Thyroid gland (tissue), 4 donors: ENCODE measurements around the gene GLIPR1L2. TPM values are rescaled to one million over a fixed set of nuclear protein-coding genes. Genes with fewer than 3 reads are reported as not detected.

Experiments
- DNase-seq, 2 donors: peaks; one replicate each; pipeline ENCODE4 v3.0.0-alpha.2; 2019
- H3K27ac ChIP-seq, 3 donors: fragments of 200-600 bp; sonication (generic); 1 replicate in 2 of 3; 2 replicates in 1 of 3; pipeline ENCODE4 v1.5.1; 2016 to 2019; ENCODE audit warnings: mild to moderate bottlenecking in 1 of 3, moderate library complexity in 1 of 3
- H3K27me3 ChIP-seq: fragments of 200-600 bp; sonication (generic); one replicate; pipeline ENCODE4 v1.5.1; 2019
- H3K36me3 ChIP-seq, 2 donors: fragments of 200-600 bp; sonication (generic); one replicate each; pipeline ENCODE4 v1.5.1; 2016 to 2019
- H3K4me1 ChIP-seq, 2 donors: fragments of 200-600 bp; sonication (generic); one replicate each; pipeline ENCODE4 v1.5.1; 2017 to 2019
- H3K4me3 ChIP-seq, 3 donors: fragments of 200-600 bp; sonication (generic); replicated peaks in 1 of 3; 1 replicate in 2 of 3; 2 replicates in 1 of 3; pipeline ENCODE4 v1.5.1; 2016; ENCODE audit warnings: mild to moderate bottlenecking in 1 of 3
- H3K9me3 ChIP-seq: fragments of 200-600 bp; sonication (generic); one replicate; pipeline ENCODE4 v1.5.1; 2017
- POLR2A ChIP-seq, 2 donors: fragments of 450-650 bp; IDR thresholded peaks; one replicate each; pipeline ENCODE4 v1.6.1; 2017; ENCODE audit warnings: antibody characterized with exemption in 2 of 2, mild to moderate bottlenecking in 2 of 2, moderate library complexity in 1 of 2
- WGBS, 2 donors: methylation state at CpG; one replicate each; pipeline ENCODE4 v1.1.5; 2017; 5-methylcytosine and 5-hydroxymethylcytosine counted together
- intact Hi-C: fragments of 100-400 bp; cut with DNase I; formaldehyde crosslinking; loops from one replicate; pipeline ENCODE4 v1.15.1; 2023
- total RNA-seq, 4 donors: library from RNA; depleted of rRNA; stranded (reverse); fragments of >200 nt; gene quantifications; one replicate each; pipeline ENCODE4 v1.2.3, GENCODE V29; 2016
- TF ChIP-seq, protein P1 (sequence below), 6 experiments: fragments of 200-600 bp in 3 of 6; fragments of 450-650 bp in 3 of 6; sonication (generic) in 3 of 6; IDR thresholded peaks; one replicate each; pipeline ENCODE4 v1.5.1; 2016 to 2019; ENCODE audit warnings: antibody characterized with exemption in 6 of 6, mild to moderate bottlenecking in 2 of 6, inconsistent platforms in 1 of 6, moderate library complexity in 1 of 6

Gene GLIPR1L2
- total RNA-seq, 4 donors from 2014 or later: 0.38 to 6.5 (median 2.2) TPM

DNA sequence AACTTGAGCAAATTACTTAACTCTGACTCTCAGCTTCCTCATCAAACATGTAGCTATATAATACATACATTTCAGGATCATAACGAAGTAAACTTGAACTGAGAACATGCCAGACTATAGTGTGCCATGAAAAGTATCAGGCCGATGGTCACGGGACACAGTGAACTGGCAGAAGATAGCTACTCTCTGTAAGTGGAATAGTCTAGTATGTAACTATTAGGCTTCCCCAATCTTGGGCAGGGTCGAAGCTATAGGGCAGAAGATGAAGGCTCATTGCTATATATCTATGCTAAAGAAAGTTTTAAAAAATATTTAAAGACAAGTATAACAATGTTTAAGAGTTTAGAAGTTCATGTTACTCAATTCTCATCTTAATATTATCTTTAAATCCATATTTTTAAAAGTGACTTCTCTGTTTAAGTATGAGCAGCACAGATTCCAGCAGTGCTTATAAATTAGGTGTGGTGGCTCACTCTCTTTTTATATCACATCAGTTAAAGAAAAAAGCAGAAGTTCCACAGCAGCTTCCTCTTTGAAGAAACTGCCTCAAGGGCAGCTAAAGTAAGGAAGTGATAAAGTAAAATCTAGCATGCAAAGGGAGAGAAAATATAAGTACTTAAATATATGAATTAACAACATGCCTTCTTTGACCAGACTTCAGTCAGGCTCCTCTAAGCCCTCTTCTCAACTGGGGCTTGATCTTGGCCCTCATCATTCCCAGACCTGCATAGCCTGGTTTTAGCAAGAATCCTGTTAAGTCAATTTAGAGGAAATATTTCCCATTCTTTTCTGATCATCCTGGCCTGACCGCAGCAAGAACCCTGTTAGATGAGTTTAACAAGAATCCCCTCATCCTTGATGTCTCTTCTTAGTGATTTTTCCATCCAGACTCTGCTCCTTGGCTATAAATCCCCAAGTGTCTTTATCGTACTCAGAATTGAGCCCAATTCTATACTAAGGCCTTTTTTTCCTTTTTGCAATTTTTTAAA is 81.3 kb downstream of the GLIPR1L2 start:
- Histone ChIP-seq H3K27ac (no peak overlapping the region), H3K4me3 (no peak overlapping the region), H3K27me3 (no peaks in the 10 kb centered on the region), H3K36me3 (no peaks in the 10 kb centered on the region), H3K9me3 (no peaks in the 10 kb centered on the region), H3K4me1 (no peaks in the 10 kb centered on the region)
- DNase-seq: no peak
- WGBS, 2 donors: 88 to 90% methylated on average over 6 of the region's 6 CpGs
- intact Hi-C loops: no loop called here
- TF ChIP-seq, protein P1, sequence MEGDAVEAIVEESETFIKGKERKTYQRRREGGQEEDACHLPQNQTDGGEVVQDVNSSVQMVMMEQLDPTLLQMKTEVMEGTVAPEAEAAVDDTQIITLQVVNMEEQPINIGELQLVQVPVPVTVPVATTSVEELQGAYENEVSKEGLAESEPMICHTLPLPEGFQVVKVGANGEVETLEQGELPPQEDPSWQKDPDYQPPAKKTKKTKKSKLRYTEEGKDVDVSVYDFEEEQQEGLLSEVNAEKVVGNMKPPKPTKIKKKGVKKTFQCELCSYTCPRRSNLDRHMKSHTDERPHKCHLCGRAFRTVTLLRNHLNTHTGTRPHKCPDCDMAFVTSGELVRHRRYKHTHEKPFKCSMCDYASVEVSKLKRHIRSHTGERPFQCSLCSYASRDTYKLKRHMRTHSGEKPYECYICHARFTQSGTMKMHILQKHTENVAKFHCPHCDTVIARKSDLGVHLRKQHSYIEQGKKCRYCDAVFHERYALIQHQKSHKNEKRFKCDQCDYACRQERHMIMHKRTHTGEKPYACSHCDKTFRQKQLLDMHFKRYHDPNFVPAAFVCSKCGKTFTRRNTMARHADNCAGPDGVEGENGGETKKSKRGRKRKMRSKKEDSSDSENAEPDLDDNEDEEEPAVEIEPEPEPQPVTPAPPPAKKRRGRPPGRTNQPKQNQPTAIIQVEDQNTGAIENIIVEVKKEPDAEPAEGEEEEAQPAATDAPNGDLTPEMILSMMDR (IDR thresholded peaks at IDR 0.05): no peak
- TF ChIP-seq POLR2A (IDR thresholded peaks at IDR 0.05): no peak

DNA sequence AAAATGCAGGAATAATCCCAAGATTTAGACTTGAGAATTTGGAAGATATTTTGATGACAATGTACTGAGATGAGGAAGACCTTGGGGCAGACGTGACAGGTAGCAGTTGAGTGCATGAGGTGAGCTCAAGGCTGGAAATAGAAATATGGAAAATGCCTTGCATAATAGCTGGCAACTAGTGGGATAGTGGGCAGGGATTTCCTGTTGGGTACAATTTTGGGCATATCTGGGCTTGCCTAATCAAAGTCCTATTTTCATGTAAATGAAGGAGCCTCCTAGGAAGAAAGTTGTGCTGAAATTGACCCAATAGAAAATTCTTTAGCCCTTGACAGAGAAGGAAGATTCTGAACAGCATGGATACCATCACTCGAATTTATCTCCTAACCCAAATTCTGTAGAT is 83.2 kb downstream of the GLIPR1L2 start:
- 73 to 81% methylated on average over 2 of the region's 2 CpGs for WGBS, 2 donors
- intact Hi-C loops: no loop called here
- Histone ChIP-seq H3K36me3 (no peaks in the 10 kb centered on the region), H3K4me1 (no peaks in the 10 kb centered on the region), H3K27ac (no peak overlapping the region), H3K9me3 (no peaks in the 10 kb centered on the region), H3K27me3 (no peaks in the 10 kb centered on the region), H3K4me3 (no peak overlapping the region)
- no peak for DNase-seq
- TF ChIP-seq, protein P1 (IDR thresholded peaks at IDR 0.05): no peak
- TF ChIP-seq POLR2A (IDR thresholded peaks at IDR 0.05): no peak

- Histone ChIP-seq H3K9me3 (no peaks in the 10 kb centered on the region), H3K4me3 (no peak overlapping the region), H3K27ac (no peak overlapping the region), H3K4me1 (peaks cover 2% of the 10 kb centered on the region in 2 donors), H3K36me3 (no peaks in the 10 kb centered on the region), H3K27me3 (no peaks in the 10 kb centered on the region)
- intact Hi-C loops: no loop called here
- TF ChIP-seq, protein P1 (IDR thresholded peaks at IDR 0.05): no peak
- TF ChIP-seq POLR2A (IDR thresholded peaks at IDR 0.05): no peak
- no peak for DNase-seq
- WGBS, 2 donors: 98 to 100% methylated on average over 1 of the region's 1 CpG
Measured at GRCh38 chr12:75476071-75476470, 85.2 kb downstream of the GLIPR1L2 start.

DNA sequence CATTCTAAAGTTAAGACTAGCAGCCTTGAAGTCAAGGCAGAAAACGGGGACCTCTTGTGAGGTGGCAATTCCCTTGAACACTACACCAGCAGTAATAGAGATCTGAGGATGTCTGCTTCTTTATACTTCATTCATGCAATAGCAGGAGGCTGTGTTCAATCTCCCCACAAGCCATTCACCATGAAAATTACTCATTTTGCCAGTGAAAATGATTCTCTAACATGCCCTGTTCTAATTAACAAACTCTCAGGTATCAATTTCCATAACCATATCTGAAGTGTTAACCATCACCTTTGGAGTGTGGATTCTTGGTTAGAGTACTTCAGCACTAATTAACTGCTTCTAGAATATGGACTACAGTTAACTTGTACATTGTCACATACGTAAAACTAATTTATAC is 86.2 kb downstream of the GLIPR1L2 start:
- H3K4me3 ChIP-seq: no peak overlapping the region
- no peaks in the 10 kb centered on the region for H3K9me3 ChIP-seq
- H3K27ac ChIP-seq: no peak overlapping the region
- no peaks in the 10 kb centered on the region for H3K36me3 ChIP-seq
- 76 to 89% methylated on average over 2 of the region's 2 CpGs for WGBS, 2 donors
- peaks cover 4 to 9% of the 10 kb centered on the region in 2 donors for H3K4me1 ChIP-seq
- DNase-seq: no peak
- TF ChIP-seq, protein P1 (IDR thresholded peaks at IDR 0.05): no peak
- TF ChIP-seq POLR2A (IDR thresholded peaks at IDR 0.05): no peak
- intact Hi-C loops: no loop called here
- no peaks in the 10 kb centered on the region for H3K27me3 ChIP-seq

DNA sequence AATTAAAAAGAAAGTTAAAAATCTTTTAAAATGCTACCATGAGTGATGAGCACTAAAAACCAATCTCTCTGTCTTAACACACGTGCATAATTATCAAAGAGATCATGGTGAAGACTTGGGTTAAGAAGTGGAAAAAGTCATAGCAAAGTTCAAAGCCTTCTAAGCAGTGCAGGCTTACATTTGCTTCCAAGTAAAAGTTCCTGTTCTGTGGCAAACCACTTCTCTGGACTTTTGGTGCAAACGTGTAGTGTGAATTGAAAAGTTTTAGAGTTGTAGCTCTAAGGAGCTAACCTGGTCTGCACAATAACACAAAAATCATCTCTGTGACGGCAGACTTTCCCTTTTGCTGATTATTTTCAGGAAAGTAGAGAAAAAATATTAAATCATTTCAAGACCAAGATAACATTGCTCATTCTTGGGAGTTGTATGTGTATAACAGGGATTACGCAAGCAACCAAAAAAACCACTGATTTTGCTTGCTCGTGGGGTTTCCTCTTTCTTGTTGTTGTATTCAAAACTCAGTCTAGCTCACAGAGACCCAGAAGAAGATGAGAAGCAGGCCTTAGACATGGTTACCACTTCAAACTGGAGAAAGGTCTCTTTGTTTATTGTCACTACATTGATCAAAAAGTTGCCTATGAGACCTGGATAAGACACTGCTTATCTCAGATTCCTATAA is 87.4 kb downstream of the GLIPR1L2 start:
- Histone ChIP-seq H3K9me3 (no peaks in the 10 kb centered on the region), H3K27me3 (no peaks in the 10 kb centered on the region), H3K27ac (no peak overlapping the region), H3K36me3 (no peaks in the 10 kb centered on the region), H3K4me1 (peaks cover 4 to 9% of the 10 kb centered on the region in 2 donors), H3K4me3 (no peak overlapping the region)
- no peak for DNase-seq
- intact Hi-C loops: no loop called here
- TF ChIP-seq, protein P1 (IDR thresholded peaks at IDR 0.05): no peak
- TF ChIP-seq POLR2A (IDR thresholded peaks at IDR 0.05): no peak
- WGBS, 2 donors: 70 to 82% methylated on average over 5 of the region's 5 CpGs
